Measurements from ENCODE around the gene ATG4B.

- TF ChIP-seq CTCF (IDR thresholded peaks at IDR 0.05; ENCODE audit: insufficient read depth, low read depth, low read length) (no peak), EZH2 (IDR thresholded peaks at IDR 0.05; ENCODE audit: insufficient read depth, low read length) (no peak)
Measured at GRCh38 chr2:241652142-241652541, 14.6 kb downstream of the ATG4B start.
